H1 (cell line): ENCODE measurements around the gene PRDM10. TPM values are rescaled to one million over a fixed set of nuclear protein-coding genes. Genes with fewer than 3 reads are reported as not detected.
A peak's percentile ranks its signal among the peaks of the same experiment; 100 is the strongest.

ENCODE experiments used
- BACH1 ChIP-seq: IDR thresholded peaks from 2 replicates; pipeline ENCODE4 v1.6.1; 2012; ENCODE audit warnings: low read length, improper control_type of control experiment
- KDM1A ChIP-seq: fragments of 200-600, 300-600 bp; sonication (generic); IDR thresholded peaks from 2 replicates; pipeline ENCODE4 v1.7.1; 2016; ENCODE audit warnings: mild to moderate bottlenecking, low read length, borderline replicate concordance
- KDM5A ChIP-seq: fragments of 200-600 bp; IDR thresholded peaks from 2 replicates; pipeline ENCODE4 v1.7.1; 2012; ENCODE audit warnings: mild to moderate bottlenecking, low read length, inconsistent platforms, mixed read lengths
- PHF8 ChIP-seq: fragments of 200-600 bp; sonication (generic); conservative IDR thresholded peaks from 2 replicates; pipeline ENCODE4 v1.7.1; 2012; ENCODE audit warnings: low read depth, mild to moderate bottlenecking, inconsistent platforms, low read length, moderate library complexity
- RXRA ChIP-seq: IDR thresholded peaks from 2 replicates; pipeline ENCODE4 v1.6.1; 2011; ENCODE audit warnings: low read depth, mild to moderate bottlenecking, low read length, moderate library complexity; ENCODE audit not compliant: insufficient read depth
- SIRT6 ChIP-seq: IDR thresholded peaks from one replicate; pipeline ENCODE4 v1.7.1; 2012; ENCODE audit warnings: low read length, inconsistent platforms
- SIX5 ChIP-seq: IDR thresholded peaks from 2 replicates; pipeline ENCODE4 v1.6.1; 2011; ENCODE audit warnings: mild to moderate bottlenecking, low read depth, low read length
- SUZ12 ChIP-seq: fragments of 200-600 bp; sonication (generic); IDR thresholded peaks from 2 replicates; pipeline ENCODE4 v1.6.1; 2012; ENCODE audit warnings: mild to moderate bottlenecking, inconsistent platforms, low read length, moderate library complexity, mixed read lengths
- polyA plus RNA-seq, 7 experiments: library from polyadenylated mRNA; depleted of rRNA in 3 of 7; stranded (reverse) in 5 of 7; unstranded in 2 of 7; fragments of >200 nt in 5 of 7; fragments of 200-250 nt in 2 of 7; gene quantifications; 1 replicate in 5 of 7; 2 replicates in 1 of 7; 4 replicates in 1 of 7; pipeline versions ENCODE4 v1.2.1 to v1.2.3, GENCODE V29; 2011 to 2013; ENCODE audit warnings: missing spikeins in 2 of 7, mixed read lengths in 2 of 7
- total RNA-seq: library from RNA; stranded (reverse); fragmentation: NEBNext Ultra II Directional; extraction: Animal tissue kit (Norgen Biotek cat#: 25700); gene quantifications from 2 replicates; pipeline ENCODE4 v1.2.1, GENCODE V29; 2021

Gene PRDM10
- total and polyA plus RNA-seq, 2 of the 8 experiments (the other 6 are each of a cell fraction or from before 2014, with no cell fraction given) = 15.5 to 19.2 TPM

- TF ChIP-seq PHF8 (peak; percentile 71), KDM5A (no peak), KDM1A (no peak), SIRT6 (no peak), BACH1 (no peak), RXRA (no peak), SUZ12 (no peak), SIX5 (no peak)
These were observed 446 bp upstream of the PRDM10 start (continued) for GRCh38 chr11:130002846-130003716.
